MCF 10A (cell line): ENCODE measurements around the gene CALY. TPM values are rescaled to one million over a fixed set of nuclear protein-coding genes. Genes with fewer than 3 reads are reported as not detected.
A peak's percentile ranks its signal among the peaks of the same experiment; 100 is the strongest.

Experiments
- BruUV-seq: library from RNA; stranded (reverse); fragments of 400-500 nt; replicated peaks from 2 replicates; lab custom pipeline; 2021; lab: Mats Ljungman, UMichigan
- CTCF ChIA-PET: fragments of 300-600 bp; sonication (Branson Sonifier 250); formaldehyde crosslinking; extraction: SDS; loops from one replicate; lab custom pipeline; 2021; ENCODE audit warnings: antibody characterized with exemption, inconsistent platforms; lab: Yijun Ruan, JAX
- POLR2A ChIA-PET: fragments of 300-600, 350-650 bp; sonication (Branson Sonifier 250); formaldehyde crosslinking; extraction: SDS; loops from one replicate; lab custom pipeline; 2020; ENCODE audit warnings: antibody characterized with exemption, inconsistent platforms; lab: Yijun Ruan, JAX
- DNase-seq: peaks from one replicate; pipeline ENCODE4 v3.0.0-alpha.2; 2018; ENCODE audit not compliant: unreplicated experiment
- H3K27ac Mint-ChIP-seq: one replicate; pipeline ENCODE4 v1.8.0; 2022; ENCODE audit warnings: mild to moderate bottlenecking, low read depth, mixed read lengths; ENCODE audit not compliant: unreplicated experiment
- H3K27me3 Mint-ChIP-seq: one replicate; pipeline ENCODE4 v1.8.0; 2022; ENCODE audit warnings: mixed read lengths; ENCODE audit not compliant: insufficient read depth, unreplicated experiment
- H3K36me3 Mint-ChIP-seq: one replicate; pipeline ENCODE4 v1.8.0; 2022; ENCODE audit warnings: mild to moderate bottlenecking, moderate library complexity, mixed read lengths; ENCODE audit not compliant: insufficient read depth, unreplicated experiment
- H3K4me1 Mint-ChIP-seq: one replicate; pipeline ENCODE4 v1.8.0; 2022; ENCODE audit warnings: mixed read lengths; ENCODE audit not compliant: insufficient read depth, unreplicated experiment
- H3K4me3 Mint-ChIP-seq: one replicate; pipeline ENCODE4 v1.8.0; 2022; ENCODE audit warnings: mild to moderate bottlenecking, moderate library complexity, mixed read lengths; ENCODE audit not compliant: unreplicated experiment
- H3K9me3 Mint-ChIP-seq: one replicate; pipeline ENCODE4 v1.8.0; 2022; ENCODE audit warnings: mixed read lengths; ENCODE audit not compliant: unreplicated experiment
- intact Hi-C: fragments of 100-400 bp; cut with micrococcal nuclease; formaldehyde crosslinking; loops from 2 replicates; pipeline ENCODE4 v1.14.1; 2022
- total RNA-seq: library from RNA; stranded (reverse); gene quantifications from 2 replicates; pipeline ENCODE4 v1.2.3, GENCODE V29; 2022
- TF ChIP-seq, protein P1 (sequence below): fragments of 200-600 bp; IDR thresholded peaks from one replicate; pipeline ENCODE4 v1.8.0; 2022; ENCODE audit warnings: antibody characterized with exemption, mild to moderate bottlenecking; ENCODE audit not compliant: unreplicated experiment

The CALY gene
- total RNA-seq, 1 experiment from 2014 or later: not detected

DNA sequence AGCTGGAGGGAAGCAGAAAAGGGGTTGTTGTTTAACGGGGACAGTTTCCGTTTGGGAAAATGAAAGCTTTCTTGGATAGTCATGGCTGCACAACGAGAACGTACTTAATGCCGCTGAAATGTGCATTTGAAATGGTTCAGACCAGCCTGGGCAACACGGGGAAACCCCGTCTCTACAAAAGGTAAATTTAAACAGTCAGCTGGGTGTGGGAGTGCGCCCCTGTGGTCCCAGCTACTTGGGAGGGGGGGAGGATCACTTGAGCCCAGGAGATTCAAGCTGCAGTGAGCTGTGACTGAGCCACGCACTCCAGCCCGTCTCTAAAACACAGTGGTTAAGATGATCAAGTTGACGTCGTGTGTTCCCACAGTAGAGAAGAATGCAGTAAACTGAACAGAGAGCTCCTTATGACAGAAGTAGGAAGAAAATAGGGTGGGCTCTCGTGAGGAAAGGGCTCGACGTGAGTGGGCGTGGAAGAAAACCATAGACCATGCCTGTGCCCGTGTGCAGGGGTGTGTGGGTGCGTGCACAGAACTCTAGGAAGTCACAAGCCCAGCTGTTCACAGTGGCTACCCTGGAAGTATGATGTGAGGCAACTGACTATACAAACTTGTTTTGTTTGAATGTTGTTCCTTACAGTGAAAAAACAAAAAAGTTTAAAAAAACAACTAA, 25.2 kb upstream of the CALY start:
- H3K27me3 Mint-ChIP-seq: no peaks in the 10 kb centered on the region
- CTCF ChIA-PET: interaction anchor here (0.5 to 4.3 kb wide), 5 partner anchors 13 to 247 kb away, joined by 3 to 18 read pairs (median 3); no protein-coding TSS in a partner anchor
- DNase-seq: no peak
- POLR2A ChIA-PET: no interaction called here
- no peaks in the 10 kb centered on the region for H3K9me3 Mint-ChIP-seq
- intact Hi-C loops: no loop called here
- TF ChIP-seq, protein P1, sequence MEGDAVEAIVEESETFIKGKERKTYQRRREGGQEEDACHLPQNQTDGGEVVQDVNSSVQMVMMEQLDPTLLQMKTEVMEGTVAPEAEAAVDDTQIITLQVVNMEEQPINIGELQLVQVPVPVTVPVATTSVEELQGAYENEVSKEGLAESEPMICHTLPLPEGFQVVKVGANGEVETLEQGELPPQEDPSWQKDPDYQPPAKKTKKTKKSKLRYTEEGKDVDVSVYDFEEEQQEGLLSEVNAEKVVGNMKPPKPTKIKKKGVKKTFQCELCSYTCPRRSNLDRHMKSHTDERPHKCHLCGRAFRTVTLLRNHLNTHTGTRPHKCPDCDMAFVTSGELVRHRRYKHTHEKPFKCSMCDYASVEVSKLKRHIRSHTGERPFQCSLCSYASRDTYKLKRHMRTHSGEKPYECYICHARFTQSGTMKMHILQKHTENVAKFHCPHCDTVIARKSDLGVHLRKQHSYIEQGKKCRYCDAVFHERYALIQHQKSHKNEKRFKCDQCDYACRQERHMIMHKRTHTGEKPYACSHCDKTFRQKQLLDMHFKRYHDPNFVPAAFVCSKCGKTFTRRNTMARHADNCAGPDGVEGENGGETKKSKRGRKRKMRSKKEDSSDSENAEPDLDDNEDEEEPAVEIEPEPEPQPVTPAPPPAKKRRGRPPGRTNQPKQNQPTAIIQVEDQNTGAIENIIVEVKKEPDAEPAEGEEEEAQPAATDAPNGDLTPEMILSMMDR: no peak
- no peak overlapping the region for H3K4me3 Mint-ChIP-seq
- BruUV-seq: no TSS peak
- H3K4me1 Mint-ChIP-seq: no peaks in the 10 kb centered on the region
- H3K27ac Mint-ChIP-seq: no peak overlapping the region
- H3K36me3 Mint-ChIP-seq: peaks cover 32% of the 10 kb centered on the region

DNA sequence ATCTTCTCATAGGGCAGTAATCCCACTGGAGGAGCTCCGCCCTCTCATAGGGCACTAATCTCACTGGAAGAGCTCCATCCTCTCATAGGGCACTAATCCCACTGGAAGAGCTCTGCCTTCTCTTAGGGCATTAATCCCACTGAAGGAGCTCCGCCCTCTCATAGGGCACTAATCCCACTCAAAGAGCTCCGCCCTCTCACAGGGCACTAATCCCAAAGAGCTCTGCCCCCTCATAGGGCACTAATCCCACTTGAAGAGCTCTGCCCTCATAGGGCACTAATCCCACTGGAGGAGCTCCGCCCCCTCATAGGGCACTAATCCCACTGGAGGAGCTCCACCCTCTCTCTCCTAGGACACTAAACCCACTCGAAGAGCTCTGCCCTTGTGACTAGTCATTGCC, 24.5 kb upstream of the CALY start:
- ChIA-PET POLR2A (interaction anchor here (0.6 kb wide), 1 partner anchor 15 kb away, joined by 3 read pairs; no protein-coding TSS in a partner anchor), CTCF (interaction anchor here (0.6 to 4.3 kb wide), 4 partner anchors 32 to 82 kb away, joined by 3 to 18 read pairs (median 4); no protein-coding TSS in a partner anchor)
- DNase-seq: no peak
- intact Hi-C loops: no loop called here
- BruUV-seq: no TSS peak
- TF ChIP-seq, protein P1: no peak
- Mint-ChIP-seq H3K27me3 (no peaks in the 10 kb centered on the region), H3K4me3 (no peak overlapping the region), H3K9me3 (no peaks in the 10 kb centered on the region), H3K4me1 (no peaks in the 10 kb centered on the region), H3K27ac (no peak overlapping the region), H3K36me3 (peaks cover 30% of the 10 kb centered on the region)

DNA sequence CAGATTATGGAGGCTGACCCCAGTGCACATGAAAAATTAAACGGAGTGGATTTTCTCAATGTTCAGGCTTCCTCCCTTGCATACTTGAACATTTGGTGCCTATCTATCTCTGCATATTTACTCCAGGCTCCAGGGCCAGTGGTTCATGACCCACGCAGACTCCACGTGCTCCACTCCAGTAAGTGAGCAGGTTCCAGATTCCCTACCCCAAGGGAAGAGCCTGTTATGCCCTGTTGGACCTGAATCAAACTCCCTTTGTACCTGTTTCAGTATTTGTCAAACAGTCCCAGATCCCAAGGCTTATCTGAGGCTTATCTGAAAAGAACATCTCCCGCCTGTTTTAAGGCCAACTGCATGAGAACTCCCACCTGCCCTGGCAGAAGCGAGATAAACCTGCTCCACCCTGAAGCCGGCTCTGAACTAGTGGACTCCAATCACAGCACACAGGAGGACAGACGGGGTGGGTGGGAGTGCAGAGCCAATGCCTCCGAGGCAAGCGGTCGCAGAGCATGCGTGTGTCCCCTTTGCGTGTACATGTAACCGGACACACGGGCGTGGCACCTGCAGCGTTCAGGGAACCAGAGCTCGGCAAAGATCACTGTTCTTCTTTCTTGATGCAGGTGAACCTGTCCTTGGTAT, 23.4 kb upstream of the CALY start:
- BruUV-seq: no TSS peak
- Mint-ChIP-seq H3K9me3 (no peaks in the 10 kb centered on the region), H3K27me3 (no peaks in the 10 kb centered on the region), H3K4me3 (no peak overlapping the region), H3K36me3 (peaks cover 23% of the 10 kb centered on the region), H3K27ac (no peak overlapping the region), H3K4me1 (no peaks in the 10 kb centered on the region)
- ChIA-PET POLR2A (no interaction called here), CTCF (interaction anchor here (0.7 kb wide), 1 partner anchor 655 kb away, joined by 4 read pairs; no protein-coding TSS in a partner anchor)
- intact Hi-C loops: no loop called here
- TF ChIP-seq, protein P1: no peak
- DNase-seq: no peak

DNA sequence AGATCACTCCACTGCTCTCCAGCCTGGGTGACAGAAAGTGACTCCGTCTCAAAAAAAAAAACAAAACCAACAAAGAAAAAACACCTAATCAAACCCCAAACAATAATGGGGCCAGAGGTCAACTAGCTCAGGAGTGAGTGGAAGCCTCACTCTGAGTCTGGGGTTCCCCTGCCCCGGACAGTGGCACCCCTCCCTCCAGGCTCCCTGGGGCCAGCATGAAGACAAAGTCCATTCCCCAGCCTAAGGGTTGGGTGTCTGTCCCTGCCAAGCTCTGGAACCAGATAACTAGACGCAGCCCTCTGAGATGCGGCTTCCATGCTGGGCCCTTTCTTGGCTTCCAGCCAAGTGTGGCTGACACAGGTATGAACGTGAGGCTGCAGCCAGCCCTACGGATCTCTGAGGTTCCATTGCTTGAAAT, 22.9 kb upstream of the CALY start:
- Mint-ChIP-seq H3K36me3 (peaks cover 21% of the 10 kb centered on the region), H3K27me3 (no peaks in the 10 kb centered on the region), H3K4me1 (no peaks in the 10 kb centered on the region), H3K9me3 (no peaks in the 10 kb centered on the region), H3K27ac (no peak overlapping the region), H3K4me3 (no peak overlapping the region)
- TF ChIP-seq, protein P1: no peak
- CTCF ChIA-PET: interaction anchor here (0.6 kb wide), 1 partner anchor 417 kb away, joined by 4 read pairs; the partner anchor contains the start of gene CFAP46
- BruUV-seq: no TSS peak
- POLR2A ChIA-PET: interaction anchor here (0.6 kb wide), 1 partner anchor 692 kb away, joined by 3 read pairs; no protein-coding TSS in a partner anchor
- intact Hi-C loops: no loop called here
- peak; percentile 48 for DNase-seq
